Measurements from ENCODE around the gene OR4M1.
"Not testable (repeated sequence)": the region's sequence is repeated elsewhere in the genome, so short reads cannot be mapped to it uniquely, and the experiment has no call there.

OR4M1 gene

DNA sequence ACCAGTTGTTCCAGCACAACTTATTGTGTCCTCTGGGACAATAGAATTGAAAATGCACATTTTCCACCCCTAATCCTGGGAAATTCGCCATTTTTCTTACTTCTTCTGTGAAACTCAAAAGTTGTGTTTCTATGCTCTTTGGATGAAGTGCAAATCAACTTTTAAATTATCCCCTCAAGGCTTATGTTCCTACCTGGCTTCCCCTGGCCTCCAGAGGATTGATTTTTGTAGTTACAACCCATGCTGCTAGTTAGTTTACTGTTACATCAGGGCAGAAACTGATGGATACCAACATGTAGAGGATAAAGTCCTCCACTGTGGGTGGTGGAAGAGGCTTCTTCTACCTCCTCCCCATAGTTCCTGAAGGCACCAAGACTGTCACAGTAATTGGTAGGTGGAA lies at the start of gene OR4M1:
TSS of gene OR4M1 (plus strand) at position 301 of the 400 bp plus-strand sequence. CDS start 6,819 bp downstream, outside the sequence.
- not testable (repeated sequence) for DNase-seq

DNA sequence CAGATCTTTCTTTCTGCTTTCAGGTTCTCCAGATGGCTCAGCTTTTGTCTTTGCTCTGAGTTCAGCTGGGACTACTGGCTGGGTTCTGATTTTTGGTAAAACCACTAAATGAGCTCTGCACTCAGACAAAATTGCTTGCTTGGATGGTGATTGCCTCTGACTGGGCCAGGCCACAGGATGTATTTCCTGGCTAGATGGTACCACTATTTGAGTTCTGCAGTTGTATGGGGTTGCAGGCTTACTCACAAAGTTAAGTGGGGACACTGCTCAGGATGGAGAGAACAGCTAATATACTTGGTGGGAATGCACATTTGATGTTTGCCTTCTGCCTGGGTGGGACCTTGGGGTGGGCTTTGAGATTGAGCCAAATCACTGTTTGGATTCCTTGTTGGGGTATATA lies 43.9 kb upstream of the OR4M1 start:
- no peak for DNase-seq

GRCh38 chr14:19729763-19730162 lies 43.5 kb upstream of the OR4M1 start:
- no peak for DNase-seq

DNA sequence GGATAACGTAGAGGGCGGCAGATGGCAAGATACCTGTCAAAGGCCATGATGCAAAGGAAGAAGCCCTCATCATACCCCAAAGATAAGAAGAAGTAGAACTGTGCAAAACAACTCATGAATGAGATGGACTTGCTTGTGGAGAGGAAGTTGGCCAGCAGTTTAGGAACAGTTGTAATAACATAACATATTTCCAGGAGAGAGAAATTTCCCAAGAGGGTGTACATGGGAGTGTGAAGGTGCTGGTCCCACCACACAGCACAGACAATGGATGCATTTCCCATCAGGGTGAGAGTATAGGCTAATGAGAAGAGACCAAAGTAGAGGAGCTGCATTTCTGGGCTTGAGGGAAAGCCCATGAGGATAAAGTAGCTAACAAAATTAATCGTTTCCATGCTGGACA lies 39.4 kb upstream of the OR4M1 start:
- not testable (repeated sequence) for DNase-seq

- DNase-seq: no peak
Observed at GRCh38 chr14:19743256-19743655, 30.0 kb upstream of the OR4M1 start, which contains the start of gene OR4Q3. OR4Q3 (plus strand) TSS chr14:19743571.

DNA sequence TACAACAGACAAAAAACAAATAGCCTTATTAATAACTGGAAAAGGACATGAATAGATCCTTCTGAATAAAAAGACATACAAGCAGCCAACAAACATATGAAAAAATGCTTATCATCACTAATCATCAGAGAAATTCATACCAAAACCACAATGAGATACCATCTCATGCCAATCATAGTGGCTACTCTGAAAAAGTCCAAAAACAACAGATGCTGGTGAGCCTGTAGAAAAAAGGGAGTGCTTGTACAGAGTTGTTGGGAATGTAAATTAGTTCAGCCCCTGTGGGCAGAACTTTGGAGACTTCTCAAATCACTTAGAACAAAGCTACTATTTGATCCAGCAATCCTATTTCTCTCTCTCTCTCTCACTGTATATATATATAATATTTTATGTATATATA lies 21.0 kb upstream of the OR4M1 start:
- DNase-seq: not testable (repeated sequence)

DNA sequence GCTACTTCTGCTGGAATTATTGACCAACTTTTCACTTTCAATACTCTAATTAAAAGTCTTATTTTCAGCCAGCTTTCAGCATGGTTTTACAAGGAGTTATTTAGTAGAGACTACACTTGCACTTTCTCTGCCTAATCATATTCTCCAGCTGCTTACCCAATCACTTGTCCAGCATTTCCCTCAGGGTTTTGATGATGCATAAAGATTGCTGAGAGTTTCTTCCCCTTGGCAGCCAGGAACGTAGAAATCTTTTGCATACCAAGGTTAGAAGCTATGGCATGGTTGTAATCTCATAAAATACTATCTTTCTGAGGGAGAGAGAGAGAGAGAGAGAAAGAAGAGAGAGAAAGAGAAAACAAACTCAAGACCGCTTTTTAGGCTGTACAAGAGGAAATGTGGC lies 19.1 kb upstream of the OR4M1 start:
- no peak for DNase-seq

DNA sequence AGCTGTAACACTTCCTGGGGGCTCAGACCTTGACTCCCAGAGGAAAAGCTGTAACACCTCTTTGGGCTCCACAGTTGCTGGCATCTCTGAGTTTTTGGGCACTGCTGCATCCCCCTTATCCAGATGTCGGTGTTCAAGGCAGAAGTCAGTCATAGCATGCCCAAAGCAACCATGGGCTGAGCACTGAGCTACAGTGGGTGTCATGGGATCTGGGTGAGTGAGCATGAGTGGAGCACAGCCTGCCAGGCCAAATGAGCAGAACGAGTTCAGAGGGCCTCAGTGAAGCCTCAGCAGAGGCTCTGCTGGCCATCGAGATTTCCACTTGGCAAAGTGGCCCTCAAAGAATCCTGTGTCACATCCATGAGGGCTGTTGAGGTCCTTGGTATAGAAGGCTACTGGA lies 1.8 kb upstream of the OR4M1 start:
- DNase-seq: not testable (repeated sequence)

GRCh38 chr14:19771895-19772430 lies 1.3 kb upstream of the OR4M1 start:
- no peak for DNase-seq

DNA sequence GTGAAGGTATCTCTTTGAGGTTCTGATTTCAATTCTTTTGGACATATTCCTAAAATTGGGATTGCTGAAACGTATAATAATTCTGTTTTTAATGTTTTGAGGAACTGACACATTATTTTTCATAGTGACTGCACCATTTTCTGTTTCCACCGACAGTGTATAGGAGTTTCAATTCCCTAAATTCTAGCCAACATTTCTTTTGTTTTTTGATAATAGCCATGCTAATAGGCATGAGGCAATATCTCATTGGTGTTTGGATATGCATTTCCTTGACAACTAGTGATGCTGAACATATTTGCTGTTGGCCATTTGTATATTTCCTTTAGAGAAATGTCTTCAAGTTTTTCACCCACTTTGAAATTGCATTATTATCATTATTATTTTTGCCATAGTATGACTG lies 850 bp upstream of the OR4M1 start:
- not testable (repeated sequence) for DNase-seq

DNA sequence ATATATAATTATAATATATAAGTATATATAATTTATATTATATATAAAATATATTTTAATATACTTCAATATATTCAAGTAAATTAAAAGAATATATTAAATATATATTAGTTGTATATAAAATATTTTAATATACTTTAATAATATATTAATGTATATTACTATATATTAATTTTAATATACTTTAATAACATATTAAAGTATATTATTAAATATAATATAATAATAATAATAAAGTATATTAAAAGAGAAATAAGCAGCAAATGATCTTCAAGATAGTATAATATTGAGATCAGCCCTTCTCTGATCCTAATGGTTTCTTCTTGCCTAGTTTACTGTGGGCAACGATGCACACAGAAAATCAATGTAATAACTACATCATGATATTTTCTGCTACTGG lies 2.3 kb downstream of the OR4M1 start:
- DNase-seq: no peak

DNA sequence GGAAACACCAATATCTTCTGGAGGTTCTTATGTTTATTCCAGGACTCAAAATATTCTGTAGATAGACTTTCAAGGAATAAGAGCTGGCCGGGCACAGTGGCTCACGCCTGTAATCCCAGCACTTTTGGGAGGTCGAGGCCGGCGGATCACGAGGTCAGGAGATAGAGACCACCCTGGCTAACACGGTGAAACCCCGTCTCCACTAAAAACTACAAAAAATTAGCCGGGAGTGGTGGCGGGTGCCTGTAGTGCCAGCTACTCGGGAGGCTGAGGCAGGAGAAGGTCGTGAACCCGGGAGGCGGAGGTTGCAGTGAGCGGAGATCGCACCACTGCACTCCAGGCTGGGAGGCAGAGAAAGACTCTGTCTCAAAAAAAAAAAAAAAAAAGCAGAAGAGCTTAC lies 12.5 kb downstream of the OR4M1 start:
- DNase-seq: not testable (repeated sequence)

DNA sequence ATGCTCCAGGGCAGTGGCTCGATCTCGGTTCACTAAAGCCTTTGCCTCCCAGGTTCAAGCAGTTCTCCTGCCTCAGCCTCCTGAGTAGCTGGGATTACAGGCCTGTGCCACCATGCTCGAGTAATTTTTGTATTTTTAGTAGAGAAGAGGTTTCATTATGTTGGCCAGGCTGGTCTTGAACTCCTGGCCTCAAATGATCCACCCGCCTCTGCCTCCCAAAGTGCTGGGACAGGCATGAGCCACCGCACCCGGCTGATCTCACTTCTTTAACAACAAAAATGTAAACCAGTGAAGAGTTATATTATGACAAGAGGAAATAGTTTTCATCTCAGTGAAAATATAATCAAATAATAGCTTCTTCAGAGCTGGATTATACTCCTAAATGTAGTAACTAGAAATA lies 14.0 kb downstream of the OR4M1 start:
- not testable (repeated sequence) for DNase-seq

- DNase-seq: not testable (repeated sequence)
Observed at GRCh38 chr14:19788150-19788549, 14.8 kb downstream of the OR4M1 start.

- not testable (repeated sequence) for DNase-seq
Observed at GRCh38 chr14:19796520-19797108, 23.3 kb downstream of the OR4M1 start.

DNA sequence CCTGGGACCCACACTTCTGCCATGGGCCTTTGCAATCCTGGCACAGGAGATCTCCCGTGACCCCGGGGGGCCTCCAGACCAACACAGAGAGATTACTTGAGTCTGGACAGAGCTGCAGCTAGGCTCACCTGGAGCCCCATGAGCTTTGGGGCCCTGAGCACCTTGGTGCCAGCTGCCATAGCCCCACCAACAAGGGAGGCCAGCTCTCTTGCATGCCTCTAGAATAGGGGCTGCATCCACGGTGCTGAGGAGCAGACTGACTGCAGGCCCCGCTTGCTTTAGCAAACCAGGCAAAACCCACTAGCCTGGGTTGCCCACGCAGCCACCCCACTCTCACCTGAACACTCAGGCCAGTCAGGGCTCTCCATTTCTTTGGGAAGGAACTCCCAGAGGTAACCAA lies 26.6 kb downstream of the OR4M1 start:
- DNase-seq: no peak

DNA sequence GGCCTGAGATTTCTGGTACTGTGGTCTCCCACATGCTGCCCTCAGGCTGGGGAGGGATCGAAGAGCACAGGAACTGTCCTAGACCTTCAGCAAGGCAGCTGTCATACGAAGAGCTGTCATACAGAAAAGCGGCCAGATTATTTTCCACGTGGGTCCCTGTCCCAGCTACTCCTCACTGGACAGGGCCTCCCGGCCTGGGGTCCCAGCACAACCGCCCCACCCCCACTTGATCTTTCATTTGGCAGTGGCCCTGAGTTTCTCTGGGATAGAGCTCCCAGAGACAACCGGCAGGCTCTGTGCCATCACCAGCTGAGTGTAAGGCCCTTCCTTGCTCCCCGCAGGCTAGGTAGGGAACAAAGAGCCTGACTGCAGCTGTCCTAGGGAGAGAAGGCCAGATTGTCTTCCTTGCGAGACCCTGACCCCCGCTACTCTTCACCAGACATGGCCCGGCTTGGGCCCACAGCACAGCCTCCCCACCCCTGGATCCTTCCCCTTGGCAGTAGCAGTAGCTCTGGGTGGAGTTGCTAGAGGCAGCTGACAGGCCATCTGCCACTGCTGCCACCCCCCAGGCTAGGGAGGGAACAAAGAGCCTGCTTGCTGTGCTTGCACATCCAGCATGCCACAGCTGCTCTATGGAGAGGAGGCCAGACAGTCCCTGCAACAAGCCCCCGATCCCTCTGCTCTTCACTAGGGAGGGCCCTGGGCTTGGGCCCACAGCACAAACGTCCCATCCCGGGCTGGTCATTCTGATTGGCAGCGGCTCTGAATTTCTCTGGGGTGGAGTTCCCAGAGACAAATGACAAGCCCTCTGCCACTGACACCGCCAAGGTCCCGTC lies 27.2 kb downstream of the OR4M1 start:
- no peak for DNase-seq

DNA sequence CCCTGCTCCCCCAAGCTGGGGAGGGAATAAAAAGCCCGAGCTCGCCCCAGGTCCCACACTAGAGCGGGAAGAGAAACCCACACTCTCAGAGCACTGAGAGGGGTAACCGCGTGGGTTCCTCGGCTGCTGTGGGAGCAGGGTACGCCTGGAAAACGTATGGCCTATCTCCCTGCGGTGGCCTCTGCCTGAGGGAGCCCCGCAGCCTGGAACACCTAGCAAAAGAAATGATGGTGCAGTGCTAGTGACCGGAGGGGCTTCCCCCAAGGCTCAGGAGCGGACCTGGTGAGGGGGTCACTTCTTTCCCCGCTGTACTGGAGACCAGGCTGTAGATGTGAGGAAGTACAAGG lies 27.8 kb downstream of the OR4M1 start:
- no peak for DNase-seq

GRCh38 chr14:19803470-19803869 lies 30.2 kb downstream of the OR4M1 start, which contains the start of gene OR4N2:
OR4N2 (plus strand) TSS chr14:19803770; CDS start chr14:19827449, 23,679 bp downstream.
- DNase-seq: not testable (repeated sequence)

DNA sequence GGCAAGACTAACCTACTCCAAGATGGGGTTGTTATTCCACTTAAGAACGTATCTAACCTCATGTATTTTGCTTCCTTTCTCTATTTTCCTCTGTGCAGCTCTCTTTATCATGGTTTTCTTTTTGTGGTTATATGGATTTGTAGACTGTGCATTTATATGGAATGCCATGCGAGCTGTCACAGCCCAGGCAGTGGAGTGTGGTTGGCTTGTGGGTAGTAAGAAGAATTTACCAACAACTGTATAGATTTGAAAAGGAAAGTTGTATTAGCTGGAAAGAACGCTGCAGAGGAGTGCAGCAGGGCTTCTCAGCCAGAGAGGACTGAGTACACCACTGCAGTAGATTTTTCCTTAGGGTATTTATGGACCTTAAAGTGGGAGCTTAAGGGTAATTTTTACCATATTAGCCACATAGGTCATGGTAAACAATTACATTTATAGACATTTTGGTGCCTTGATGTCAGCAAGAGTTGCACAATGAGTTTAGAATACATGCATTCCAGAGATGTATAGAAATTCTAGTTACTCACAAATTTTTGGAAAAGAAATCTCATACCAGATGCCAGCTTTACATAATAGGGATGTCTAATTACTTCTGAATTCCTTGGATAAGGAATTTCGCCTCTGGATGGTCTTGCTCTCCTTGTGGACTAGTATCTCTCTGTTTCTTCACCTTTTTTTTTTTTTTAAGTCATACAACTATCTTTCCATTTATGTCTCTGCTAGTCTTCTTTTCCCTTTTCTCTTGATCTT lies 40.0 kb downstream of the OR4M1 start:
- not testable (repeated sequence) for DNase-seq

GRCh38 chr14:19819879-19820278 lies 46.6 kb downstream of the OR4M1 start:
- not testable (repeated sequence) for DNase-seq

DNA sequence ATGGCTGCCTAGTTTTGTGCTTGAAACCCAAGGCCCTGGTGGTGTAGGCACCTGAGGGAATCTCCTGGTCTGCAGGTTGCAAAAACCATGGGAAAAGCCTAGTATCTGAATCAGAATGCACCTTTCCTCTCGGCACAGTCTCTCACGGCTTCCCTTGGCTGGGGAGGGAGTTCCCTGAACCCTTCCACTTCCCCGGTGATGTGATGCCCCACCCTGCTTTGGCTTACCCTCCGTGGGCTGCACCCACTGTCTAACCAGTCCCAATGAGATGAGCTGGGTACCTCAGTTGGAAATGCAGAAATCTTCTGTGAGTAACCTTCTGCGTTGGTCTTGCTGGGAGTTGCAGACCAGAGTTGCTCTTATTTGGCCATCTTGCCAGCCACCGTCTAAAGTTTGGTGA lies 47.7 kb downstream of the OR4M1 start:
- DNase-seq: not testable (repeated sequence)

- DNase-seq: no peak
Observed at GRCh38 chr14:19823178-19823577, 49.9 kb downstream of the OR4M1 start.
